GM21576 (cell line): ENCODE data around the gene CATSPER1.
"Not testable (repeated sequence)": the region's sequence is repeated elsewhere in the genome, so short reads cannot be mapped to it uniquely, and the experiment has no call there.

Experiments
- ATAC-seq: cut with Tn5 transposase; IDR thresholded peaks from one replicate; pipeline ENCODE4 v1.9.1; 2021; ENCODE audit warnings: mild to moderate bottlenecking, moderate library complexity; ENCODE audit not compliant: unreplicated experiment

CATSPER1 gene

GRCh38 chr11:66020618-66021357 lies 5.5 kb downstream of the CATSPER1 start:
- no peak for ATAC-seq

GRCh38 chr11:66020212-66020611 lies 6.1 kb downstream of the CATSPER1 start:
- no peak for ATAC-seq

- no peak for ATAC-seq
Observed at GRCh38 chr11:66017321-66017720, 9.0 kb downstream of the CATSPER1 start.

GRCh38 chr11:66016793-66017177 lies 9.5 kb downstream of the CATSPER1 start:
- ATAC-seq, result no peak

GRCh38 chr11:66015936-66016792 lies 10.1 kb downstream of the CATSPER1 start:
- no peak for ATAC-seq

GRCh38 chr11:66015454-66015881 lies 10.8 kb downstream of the CATSPER1 start:
- ATAC-seq, result no peak

GRCh38 chr11:66014804-66015453 lies 11.3 kb downstream of the CATSPER1 start:
- no peak for ATAC-seq

GRCh38 chr11:66013762-66014100 lies 12.5 kb downstream of the CATSPER1 start:
- ATAC-seq, result no peak

GRCh38 chr11:66012946-66013761 lies 13.1 kb downstream of the CATSPER1 start:
- no peak for ATAC-seq

- no peak for ATAC-seq
Observed at GRCh38 chr11:66012371-66012945, 13.8 kb downstream of the CATSPER1 start.

- no peak for ATAC-seq
Observed at GRCh38 chr11:66011785-66012303, 14.4 kb downstream of the CATSPER1 start, which contains the start of gene CST6. Gene CST6 (plus strand): TSS chr11:66012008. CDS start chr11:66012045, 37 bp downstream.

GRCh38 chr11:66011239-66011784 lies 15.0 kb downstream of the CATSPER1 start:
- no peak for ATAC-seq

GRCh38 chr11:66010036-66010435 lies 16.2 kb downstream of the CATSPER1 start:
- ATAC-seq, result not testable (repeated sequence)

- no peak for ATAC-seq
Observed at GRCh38 chr11:66008468-66009101, 17.7 kb downstream of the CATSPER1 start.

GRCh38 chr11:66008095-66008467 lies 18.2 kb downstream of the CATSPER1 start:
- ATAC-seq, result no peak

GRCh38 chr11:66007201-66007634 lies 19.1 kb downstream of the CATSPER1 start:
- no peak for ATAC-seq

GRCh38 chr11:66006891-66007176 lies 19.4 kb downstream of the CATSPER1 start:
- ATAC-seq, result no peak

- no peak for ATAC-seq
Observed at GRCh38 chr11:66006134-66006890, 20.0 kb downstream of the CATSPER1 start.

- ATAC-seq, result no peak
Observed at GRCh38 chr11:66004186-66004585, 22.1 kb downstream of the CATSPER1 start.
